COLO668 (cell line): ENCODE data around the gene RPH3AL.

Experiments
- DNase-seq: peaks from one replicate; lab custom pipeline; 2025; ENCODE audit not compliant: unreplicated experiment; lab: John Stamatoyannopoulos, UW

Gene RPH3AL

GRCh38 chr17:266219-266618, 86.4 kb downstream of the RPH3AL start:
- DNase-seq, result no peak

- DNase-seq, result no peak
These were observed 86.9 kb downstream of the RPH3AL start for GRCh38 chr17:265718-266117.

- DNase-seq, result no peak
These were observed 88.8 kb downstream of the RPH3AL start for GRCh38 chr17:263773-264172.

GRCh38 chr17:263271-263670, 89.3 kb downstream of the RPH3AL start:
- DNase-seq, result no peak

GRCh38 chr17:261635-262034, 91.0 kb downstream of the RPH3AL start:
- no peak for DNase-seq

GRCh38 chr17:260944-261343, 91.7 kb downstream of the RPH3AL start:
- no peak for DNase-seq

GRCh38 chr17:260031-260791, 92.4 kb downstream of the RPH3AL start:
- peak; percentile 6 for DNase-seq

GRCh38 chr17:259341-259976, 93.1 kb downstream of the RPH3AL start:
- DNase-seq, result no peak

GRCh38 chr17:258906-259305, 93.7 kb downstream of the RPH3AL start:
- DNase-seq, result no peak

- no peak for DNase-seq
These were observed 94.4 kb downstream of the RPH3AL start for GRCh38 chr17:258045-258734.

- DNase-seq, result no peak
These were observed 99.3 kb downstream of the RPH3AL start for GRCh38 chr17:253091-253846.

- no peak for DNase-seq
These were observed 100.2 kb downstream of the RPH3AL start for GRCh38 chr17:252456-252855.

- no peak for DNase-seq
These were observed 101.1 kb downstream of the RPH3AL start for GRCh38 chr17:251531-251930.

GRCh38 chr17:250487-251300, 101.9 kb downstream of the RPH3AL start:
- DNase-seq, result no peak

- DNase-seq, result no peak
These were observed 103.2 kb downstream of the RPH3AL start for GRCh38 chr17:249236-249993.

GRCh38 chr17:248337-249235, 104.0 kb downstream of the RPH3AL start:
- DNase-seq, result no peak

- no peak for DNase-seq
These were observed 104.8 kb downstream of the RPH3AL start for GRCh38 chr17:247767-248166.

- DNase-seq, result no peak
These were observed 105.7 kb downstream of the RPH3AL start for GRCh38 chr17:246851-247421.
